KMS-11 (cell line): Measurements from ENCODE around the gene ABHD6.
"Not testable (repeated sequence)": the region's sequence is repeated elsewhere in the genome, so short reads cannot be mapped to it uniquely, and the experiment has no call there.

Experiments
- H2AFZ ChIP-seq: fragments of 200-600 bp; sonication (generic); 2 replicates; pipeline ENCODE4 v1.6.1; 2016; ENCODE audit warnings: antibody characterized with exemption, mixed run types, low read depth
- H3K27ac ChIP-seq: fragments of 200-600 bp; sonication (generic); 2 replicates; pipeline ENCODE4 v1.6.1; 2016; ENCODE audit warnings: mild to moderate bottlenecking, mixed run types
- H3K27me3 ChIP-seq: fragments of 200-600 bp; sonication (generic); 2 replicates; pipeline ENCODE4 v1.6.1; 2017; ENCODE audit warnings: mild to moderate bottlenecking, low read depth, mixed run types, moderate library complexity; ENCODE audit not compliant: insufficient read depth
- H3K36me3 ChIP-seq: fragments of 200-600 bp; sonication (generic); 2 replicates; pipeline ENCODE4 v1.6.1; 2017; ENCODE audit warnings: mild to moderate bottlenecking, mixed run types; ENCODE audit not compliant: insufficient read depth
- H3K4me1 ChIP-seq: fragments of 200-600 bp; sonication (generic); 2 replicates; pipeline ENCODE4 v1.6.1; 2016; ENCODE audit warnings: mild to moderate bottlenecking, low read depth, mixed run types; ENCODE audit not compliant: poor library complexity, severe bottlenecking
- H3K4me2 ChIP-seq: fragments of 200-600 bp; sonication (generic); 2 replicates; pipeline ENCODE4 v1.7.0; 2016; ENCODE audit warnings: mild to moderate bottlenecking, mixed run types
- H3K4me3 ChIP-seq: fragments of 200-600 bp; sonication (generic); IDR thresholded peaks from 2 replicates; pipeline ENCODE4 v1.6.1; 2017; ENCODE audit warnings: low read depth, low read length, mixed read lengths; ENCODE audit not compliant: insufficient read depth
- H3K79me2 ChIP-seq: fragments of 200-600 bp; sonication (generic); 2 replicates; pipeline ENCODE4 v1.6.1; 2016; ENCODE audit warnings: low read depth, mixed run types; ENCODE audit not compliant: insufficient read depth
- H3K9ac ChIP-seq: fragments of 200-600 bp; sonication (generic); 2 replicates; pipeline ENCODE4 v1.6.1; 2016; ENCODE audit warnings: mild to moderate bottlenecking, mixed run types
- H4K20me1 ChIP-seq: fragments of 200-600 bp; sonication (generic); 2 replicates; pipeline ENCODE4 v1.6.1; 2016; ENCODE audit warnings: mild to moderate bottlenecking, mixed run types; ENCODE audit not compliant: insufficient read depth
- CTCF ChIP-seq: fragments of 200-600 bp; sonication (generic); conservative IDR thresholded peaks from 2 replicates; pipeline ENCODE4 v1.6.1; 2017; ENCODE audit warnings: low read depth, mild to moderate bottlenecking, antibody characterized with exemption, low read length, moderate library complexity, mixed read lengths

The ABHD6 gene

GRCh38 chr3:58269356-58269755 is 31.8 kb downstream of the ABHD6 start:
- H3K4me3 ChIP-seq, result no peak overlapping the region
- H3K4me2 ChIP-seq, result no peak overlapping the region
- no peaks in the 10 kb centered on the region for H3K4me1 ChIP-seq
- TF ChIP-seq CTCF, result no peak
- H3K27ac ChIP-seq, result no peak overlapping the region
- no peak overlapping the region for H2AFZ ChIP-seq
- no peaks in the 10 kb centered on the region for H3K79me2 ChIP-seq
- H4K20me1 ChIP-seq, result no peaks in the 10 kb centered on the region
- H3K27me3 ChIP-seq, result no peaks in the 10 kb centered on the region
- H3K36me3 ChIP-seq, result no peaks in the 10 kb centered on the region
- no peak overlapping the region for H3K9ac ChIP-seq

- H3K36me3 ChIP-seq, result no peaks in the 10 kb centered on the region
- no peak overlapping the region for H2AFZ ChIP-seq
- H3K27ac ChIP-seq, result no peak overlapping the region
- no peaks in the 10 kb centered on the region for H3K4me1 ChIP-seq
- no peak overlapping the region for H3K9ac ChIP-seq
- TF ChIP-seq CTCF, result no peak
- no peak overlapping the region for H3K4me2 ChIP-seq
- no peaks in the 10 kb centered on the region for H3K27me3 ChIP-seq
- no peaks in the 10 kb centered on the region for H3K79me2 ChIP-seq
- H4K20me1 ChIP-seq, result no peaks in the 10 kb centered on the region
- no peak overlapping the region for H3K4me3 ChIP-seq
Measured at GRCh38 chr3:58270485-58270884, 32.9 kb downstream of the ABHD6 start.

GRCh38 chr3:58271901-58272501 is 34.4 kb downstream of the ABHD6 start:
- no peak overlapping the region for H3K9ac ChIP-seq
- no peaks in the 10 kb centered on the region for H3K36me3 ChIP-seq
- no peak for TF ChIP-seq CTCF
- no peaks in the 10 kb centered on the region for H4K20me1 ChIP-seq
- no peak overlapping the region for H3K4me3 ChIP-seq
- no peaks in the 10 kb centered on the region for H3K27me3 ChIP-seq
- H3K79me2 ChIP-seq, result no peaks in the 10 kb centered on the region
- H3K27ac ChIP-seq, result no peak overlapping the region
- H3K4me1 ChIP-seq, result no peaks in the 10 kb centered on the region
- no peak overlapping the region for H2AFZ ChIP-seq
- H3K4me2 ChIP-seq, result no peak overlapping the region

GRCh38 chr3:58272891-58273290 is 35.3 kb downstream of the ABHD6 start:
- H3K9ac ChIP-seq, result no peak overlapping the region
- no peak overlapping the region for H2AFZ ChIP-seq

GRCh38 chr3:58273362-58273761 is 35.8 kb downstream of the ABHD6 start:
- not testable (repeated sequence) for H3K4me3 ChIP-seq, H3K27me3 ChIP-seq, H3K4me2 ChIP-seq, H3K9ac ChIP-seq, H2AFZ ChIP-seq, H3K27ac ChIP-seq, H4K20me1 ChIP-seq, H3K36me3 ChIP-seq, H3K79me2 ChIP-seq, H3K4me1 ChIP-seq

More at GRCh38 chr3:58272891-58273290, 35.3 kb downstream of the ABHD6 start:
- Histone ChIP-seq H3K4me2 (no peak overlapping the region), H4K20me1 (no peaks in the 10 kb centered on the region), H3K36me3 (no peaks in the 10 kb centered on the region), H3K79me2 (no peaks in the 10 kb centered on the region), H3K27me3 (no peaks in the 10 kb centered on the region), H3K27ac (no peak overlapping the region), H3K4me1 (no peaks in the 10 kb centered on the region), H3K4me3 (no peak overlapping the region)
- TF ChIP-seq CTCF, result no peak
